B cell (primary cell): ENCODE data around the gene DLK1. TPM values are rescaled to one million over a fixed set of nuclear protein-coding genes. Genes with fewer than 3 reads are reported as not detected.

ENCODE experiments used
- ATAC-seq: fragments of 200-7000 bp; cut with Tn5 transposase; one replicate; pipeline ENCODE4 v1.10.0; 2021; ENCODE audit warnings: low read depth, mild to moderate bottlenecking, moderate number of reproducible peaks, moderate library complexity
- CTCF ChIA-PET: fragments of 350-600 bp; sonication (Branson Sonifier 250); formaldehyde crosslinking; loops from one replicate; lab custom pipeline; 2021; ENCODE audit warnings: antibody characterized with exemption, inconsistent platforms; lab: Charles Lee
- POLR2A ChIA-PET: fragments of 350-600 bp; sonication (Branson Sonifier 250); formaldehyde crosslinking; loops from one replicate; lab custom pipeline; 2021; ENCODE audit warnings: antibody characterized with exemption; lab: Charles Lee
- DNase-seq: peaks from one replicate; pipeline ENCODE4 v3.0.0; 2013
- H2AFZ ChIP-seq: 2 replicates; pipeline ENCODE4 v1.6.1; 2012; ENCODE audit warnings: mild to moderate bottlenecking, low read depth, low read length; ENCODE audit not compliant: insufficient read depth, poor library complexity, severe bottlenecking
- H3K27ac ChIP-seq, 2 donors: 1 replicate in 1 of 2; 2 replicates in 1 of 2; pipeline ENCODE4 v1.5.1; 2012 to 2013; ENCODE audit warnings: low read length in 2 of 2, mild to moderate bottlenecking in 2 of 2, moderate library complexity in 1 of 2
- H3K27me3 ChIP-seq, 4 experiments: fragments of 200-600 bp in 1 of 4; sonication (generic) in 1 of 4; replicated peaks in 1 of 4; 1 replicate in 2 of 4; 2 replicates in 2 of 4; pipeline versions ENCODE4 v1.6.1 to v1.7.0; 2013 to 2016; ENCODE audit warnings: low read length in 3 of 4, mild to moderate bottlenecking in 2 of 4, mixed read lengths in 1 of 4, moderate library complexity in 1 of 4; ENCODE audit not compliant: insufficient read depth in 4 of 4, control insufficient read depth in 3 of 4; ENCODE audit errors: control extremely low read depth in 1 of 4
- H3K36me3 ChIP-seq, 2 experiments: replicated peaks in 1 of 2; 1 replicate in 1 of 2; 2 replicates in 1 of 2; pipeline versions ENCODE4 v1.6.1 to v1.7.1; 2013; ENCODE audit warnings: low read length in 1 of 2; ENCODE audit not compliant: insufficient read depth in 2 of 2, control insufficient read depth in 1 of 2; ENCODE audit errors: control extremely low read depth in 1 of 2, extremely low read depth in 1 of 2
- H3K4me1 ChIP-seq, 2 donors: fragments of 200-600 bp in 1 of 2; sonication (generic) in 1 of 2; 1 replicate in 1 of 2; 2 replicates in 1 of 2; pipeline versions ENCODE4 v1.5.1 to v1.6.1; 2013 to 2017; ENCODE audit warnings: low read length in 2 of 2; ENCODE audit not compliant: control insufficient read depth in 2 of 2, insufficient read depth in 2 of 2
- H3K4me2 ChIP-seq: replicated peaks from 2 replicates; pipeline ENCODE3; 2012; ENCODE audit warnings: mild to moderate bottlenecking, low read depth, low read length; ENCODE audit not compliant: poor library complexity, severe bottlenecking
- H3K4me3 ChIP-seq, 5 experiments: fragments of 200-600 bp in 1 of 5; sonication (generic) in 1 of 5; 1 replicate in 3 of 5; 2 replicates in 2 of 5; pipeline versions ENCODE4 v1.5.1 to v1.7.0; 2011 to 2016; ENCODE audit warnings: low read length in 4 of 5, mild to moderate bottlenecking in 4 of 5, low read depth in 2 of 5, control low read depth in 1 of 5, moderate library complexity in 1 of 5; ENCODE audit not compliant: insufficient read depth in 1 of 5; ENCODE audit errors: control extremely low read depth in 1 of 5, extremely low read depth in 1 of 5
- H3K79me2 ChIP-seq: fragments of 200-600 bp; sonication (generic); one replicate; pipeline ENCODE4 v1.6.0; 2016; ENCODE audit warnings: low read length; ENCODE audit not compliant: control insufficient read depth, insufficient read depth
- H3K9ac ChIP-seq: fragments of 200-600 bp; sonication (generic); 2 replicates; pipeline ENCODE4 v1.6.1; 2017; ENCODE audit warnings: mild to moderate bottlenecking, low read length, moderate library complexity
- H3K9me3 ChIP-seq, 3 donors: one replicate each; pipeline versions ENCODE4 v1.6.1 to v1.7.1; 2013; ENCODE audit warnings: low read length in 2 of 3; ENCODE audit not compliant: control insufficient read depth in 2 of 3, insufficient read depth in 1 of 3; ENCODE audit errors: control extremely low read depth in 1 of 3
- H4K20me1 ChIP-seq: 2 replicates; pipeline ENCODE4 v1.6.0; 2012; ENCODE audit warnings: mild to moderate bottlenecking, low read length; ENCODE audit not compliant: insufficient read depth, control insufficient read depth, poor library complexity, severe bottlenecking
- H3K27ac Mint-ChIP-seq: one replicate; pipeline ENCODE4 v1.8.0; 2021; ENCODE audit warnings: mixed read lengths
- H3K27me3 Mint-ChIP-seq: one replicate; pipeline ENCODE4 v1.8.0; 2021; ENCODE audit warnings: mixed read lengths
- H3K4me1 Mint-ChIP-seq: one replicate; pipeline ENCODE4 v1.8.0; 2021; ENCODE audit warnings: mixed read lengths
- H3K4me3 Mint-ChIP-seq: one replicate; pipeline ENCODE4 v1.8.0; 2021; ENCODE audit warnings: mixed read lengths
- H3K9me3 Mint-ChIP-seq: one replicate; pipeline ENCODE4 v1.8.0; 2022; ENCODE audit warnings: mixed read lengths; ENCODE audit not compliant: insufficient read depth
- EZH2 ChIP-seq: IDR thresholded peaks from 2 replicates; pipeline ENCODE4 v1.6.1; 2012; ENCODE audit warnings: borderline replicate concordance, low read depth, mild to moderate bottlenecking, moderate library complexity, low read length; ENCODE audit not compliant: insufficient read depth, poor library complexity, severe bottlenecking
- WGBS: methylation state at CpG from one replicate; pipeline ENCODE4 v1.1.5; 2013; ENCODE audit warnings: missing lambda C conversion rate; ENCODE audit not compliant: insufficient coverage; 5-methylcytosine and 5-hydroxymethylcytosine counted together
- intact Hi-C: fragments of 100-400 bp; cut with micrococcal nuclease; formaldehyde crosslinking; loops from one replicate; pipeline ENCODE4 v1.10.0; 2022
- polyA plus RNA-seq: library from polyadenylated mRNA; depleted of rRNA; stranded (reverse); fragments of >200 nt; gene quantifications from 2 replicates; pipeline ENCODE4 v1.2.3, GENCODE V29; 2012
- total RNA-seq, 2 donors: library from RNA; stranded (reverse); fragments of 120-200 nt in 1 of 2; gene quantifications; 1 replicate in 1 of 2; 2 replicates in 1 of 2; pipeline versions ENCODE4 v1.2.3 to v1.2.4, GENCODE V29; 2013 to 2022
- TF ChIP-seq, protein P1 (sequence below): fragments of 200-600 bp; IDR thresholded peaks from one replicate; pipeline ENCODE4 v1.8.0; 2022; ENCODE audit warnings: antibody characterized with exemption, mild to moderate bottlenecking

DLK1 gene
- total and polyA plus RNA-seq, 2 donors (not counting 1 experiment from before 2014, with no cell fraction given), result not detected

DNA sequence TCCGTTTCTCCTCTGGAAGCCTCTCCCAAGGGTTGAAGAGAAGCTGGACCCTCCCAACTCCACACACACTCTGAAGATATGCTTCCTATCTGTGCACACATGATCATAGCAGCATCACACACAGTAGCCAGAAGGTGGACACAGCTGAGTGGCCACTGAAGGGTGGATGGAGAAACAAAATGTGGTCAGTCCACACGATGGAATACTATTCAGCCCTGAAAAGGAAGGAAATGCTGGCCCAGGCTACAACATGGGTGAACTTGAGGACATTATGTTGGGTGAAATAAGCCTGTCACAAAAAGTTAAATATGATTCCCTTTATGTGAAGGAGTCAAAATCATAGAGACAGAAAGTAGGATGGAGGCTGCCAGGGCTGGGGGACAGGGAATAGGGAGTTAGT lies 43.9 kb upstream of the DLK1 start:
- H3K9ac ChIP-seq, result no peak overlapping the region
- no peaks in the 10 kb centered on the region for H3K36me3 ChIP-seq
- H3K4me2 ChIP-seq, result no peak overlapping the region
- ATAC-seq (no peak), DNase-seq (no peak)
- no peaks in the 10 kb centered on the region for H3K27me3 ChIP-seq
- CTCF ChIA-PET, result no interaction called here
- H3K9me3 Mint-ChIP-seq, result no peaks in the 10 kb centered on the region
- POLR2A ChIA-PET, result no interaction called here
- H3K4me3 ChIP-seq, result no peak overlapping the region
- H3K4me1 Mint-ChIP-seq, result no peaks in the 10 kb centered on the region
- H4K20me1 ChIP-seq, result no peaks in the 10 kb centered on the region
- H3K79me2 ChIP-seq, result no peaks in the 10 kb centered on the region
- no peak overlapping the region for H3K27ac ChIP-seq
- WGBS, result 92% methylated on average over 1 of the region's 2 CpGs
- H3K4me1 ChIP-seq, result no peaks in the 10 kb centered on the region
- H3K9me3 ChIP-seq, result peaks cover 0 to 6% (median 0%) of the 10 kb centered on the region in 3 donors
- TF ChIP-seq EZH2, result no peak
- TF ChIP-seq, protein P1, sequence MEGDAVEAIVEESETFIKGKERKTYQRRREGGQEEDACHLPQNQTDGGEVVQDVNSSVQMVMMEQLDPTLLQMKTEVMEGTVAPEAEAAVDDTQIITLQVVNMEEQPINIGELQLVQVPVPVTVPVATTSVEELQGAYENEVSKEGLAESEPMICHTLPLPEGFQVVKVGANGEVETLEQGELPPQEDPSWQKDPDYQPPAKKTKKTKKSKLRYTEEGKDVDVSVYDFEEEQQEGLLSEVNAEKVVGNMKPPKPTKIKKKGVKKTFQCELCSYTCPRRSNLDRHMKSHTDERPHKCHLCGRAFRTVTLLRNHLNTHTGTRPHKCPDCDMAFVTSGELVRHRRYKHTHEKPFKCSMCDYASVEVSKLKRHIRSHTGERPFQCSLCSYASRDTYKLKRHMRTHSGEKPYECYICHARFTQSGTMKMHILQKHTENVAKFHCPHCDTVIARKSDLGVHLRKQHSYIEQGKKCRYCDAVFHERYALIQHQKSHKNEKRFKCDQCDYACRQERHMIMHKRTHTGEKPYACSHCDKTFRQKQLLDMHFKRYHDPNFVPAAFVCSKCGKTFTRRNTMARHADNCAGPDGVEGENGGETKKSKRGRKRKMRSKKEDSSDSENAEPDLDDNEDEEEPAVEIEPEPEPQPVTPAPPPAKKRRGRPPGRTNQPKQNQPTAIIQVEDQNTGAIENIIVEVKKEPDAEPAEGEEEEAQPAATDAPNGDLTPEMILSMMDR, result no peak
- no peaks in the 10 kb centered on the region for H3K27me3 Mint-ChIP-seq
- intact Hi-C loops, result no loop called here
- H3K4me3 Mint-ChIP-seq, result no peak overlapping the region
- no peak overlapping the region for H2AFZ ChIP-seq
- no peak overlapping the region for H3K27ac Mint-ChIP-seq

DNA sequence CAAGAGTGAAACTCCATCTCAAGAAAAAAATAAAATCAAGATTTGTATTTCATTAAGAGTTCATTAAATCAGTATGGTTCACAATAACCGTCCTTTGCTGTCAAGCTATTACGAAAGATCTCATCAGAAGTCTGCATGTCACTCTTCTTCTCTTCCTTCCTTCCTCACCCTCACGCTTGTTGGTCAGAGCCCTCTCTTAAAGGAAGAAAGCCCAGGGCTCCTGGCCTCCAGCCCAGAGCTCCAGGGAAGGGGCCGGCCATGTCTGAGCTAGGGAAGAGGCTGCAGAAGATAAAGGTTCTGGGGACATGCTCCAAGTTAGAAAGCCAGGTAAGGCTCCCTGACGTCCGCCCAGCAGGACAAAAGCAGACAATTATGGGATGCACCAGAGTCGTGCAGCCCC lies 43.1 kb upstream of the DLK1 start:
- TF ChIP-seq, protein P1, result no peak
- TF ChIP-seq EZH2, result no peak
- CTCF ChIA-PET, result no interaction called here
- H3K79me2 ChIP-seq, result no peaks in the 10 kb centered on the region
- Mint-ChIP-seq H3K4me1 (no peaks in the 10 kb centered on the region), H3K27ac (no peak overlapping the region), H3K9me3 (no peaks in the 10 kb centered on the region), H3K27me3 (no peaks in the 10 kb centered on the region), H3K4me3 (no peak overlapping the region)
- intact Hi-C loops, result no loop called here
- H3K27me3 ChIP-seq, result no peaks in the 10 kb centered on the region
- DNase-seq (no peak), ATAC-seq (no peak)
- H3K27ac ChIP-seq, result no peak overlapping the region
- no peak overlapping the region for H3K9ac ChIP-seq
- H3K36me3 ChIP-seq, result no peaks in the 10 kb centered on the region
- H3K4me1 ChIP-seq, result no peaks in the 10 kb centered on the region
- H4K20me1 ChIP-seq, result no peaks in the 10 kb centered on the region
- H3K4me3 ChIP-seq, result no peak overlapping the region
- no peak overlapping the region for H2AFZ ChIP-seq
- H3K4me2 ChIP-seq, result no peak overlapping the region
- peaks cover 0 to 6% (median 0%) of the 10 kb centered on the region in 3 donors for H3K9me3 ChIP-seq
- POLR2A ChIA-PET, result no interaction called here
- 63% methylated on average over 4 of the region's 7 CpGs for WGBS
